Measurements from ENCODE around the gene CTTNBP2NL.
"Not testable (repeated sequence)": the region's sequence is repeated elsewhere in the genome, so short reads cannot be mapped to it uniquely, and the experiment has no call there.

The CTTNBP2NL gene

DNA sequence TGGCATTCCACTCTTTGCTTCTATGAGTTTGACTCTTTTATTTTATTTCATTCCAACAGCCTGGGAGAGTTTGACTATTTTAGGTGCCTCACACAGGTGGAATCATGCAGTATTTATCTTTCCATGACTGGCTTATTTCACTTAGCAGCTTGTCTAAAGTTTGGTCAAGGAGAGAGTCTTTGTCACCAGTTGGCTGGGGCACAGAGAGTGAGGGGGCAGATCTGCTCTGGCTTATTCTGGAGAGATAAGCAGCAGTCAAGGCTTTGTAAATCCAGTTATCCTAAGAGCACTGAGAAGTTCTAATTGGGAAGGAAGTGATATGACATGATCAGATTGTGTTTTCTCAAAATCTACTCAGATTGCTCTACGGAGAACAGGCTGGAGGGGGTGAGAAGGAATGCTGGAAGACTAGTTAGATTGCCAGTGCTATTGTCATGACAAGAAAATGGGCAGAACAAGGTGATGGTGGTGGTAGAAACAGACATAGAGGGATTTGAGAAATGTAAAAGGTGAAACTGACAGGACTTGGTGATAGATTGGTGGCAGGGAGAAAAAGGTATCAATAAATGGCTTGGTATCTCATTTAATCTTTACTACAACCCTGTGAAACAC, 12.1 kb upstream of the CTTNBP2NL start:
- no peak for DNase-seq (ENCODE audit: low read depth, low spot score)
- no peak overlapping the region for H3K4me3 ChIP-seq (ENCODE audit: low read length)

DNA sequence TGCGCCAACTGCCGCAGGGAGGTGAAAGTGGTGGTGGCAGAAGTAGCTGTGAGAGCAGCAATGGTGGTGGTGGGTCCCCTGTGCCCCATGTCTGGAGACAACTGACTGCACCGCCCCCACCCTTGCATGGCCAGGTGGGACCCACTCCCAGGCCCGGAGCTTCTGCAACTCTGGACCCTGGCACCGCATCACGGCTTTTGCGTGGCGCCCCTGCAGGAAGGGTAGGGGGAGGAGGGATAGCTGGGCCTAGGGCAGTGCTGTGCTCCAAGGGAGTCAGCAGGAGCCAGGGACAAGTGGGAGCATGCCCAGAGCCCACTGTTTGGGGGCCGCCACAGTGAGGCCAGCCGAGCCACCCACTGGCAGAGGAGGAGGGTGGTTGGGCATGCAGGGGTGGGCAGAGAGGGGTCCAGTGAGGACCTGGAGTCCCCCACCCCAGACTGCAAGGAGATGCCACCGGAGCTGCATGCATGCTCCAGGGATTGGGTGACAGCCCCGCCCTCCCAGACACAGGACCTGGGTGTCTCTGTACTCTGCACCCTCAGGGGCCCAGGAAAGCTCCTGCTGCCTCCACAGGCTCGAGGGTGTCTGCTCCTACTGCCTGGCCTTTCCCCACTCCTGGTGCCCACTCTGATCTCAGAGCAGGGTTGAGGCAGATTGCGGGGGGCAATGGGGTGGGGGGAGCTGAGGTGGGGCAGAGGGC, 9.8 kb upstream of the CTTNBP2NL start:
- DNase-seq (ENCODE audit: low read depth, low spot score): no peak
- H3K4me3 ChIP-seq (ENCODE audit: low read length): no peak overlapping the region

DNA sequence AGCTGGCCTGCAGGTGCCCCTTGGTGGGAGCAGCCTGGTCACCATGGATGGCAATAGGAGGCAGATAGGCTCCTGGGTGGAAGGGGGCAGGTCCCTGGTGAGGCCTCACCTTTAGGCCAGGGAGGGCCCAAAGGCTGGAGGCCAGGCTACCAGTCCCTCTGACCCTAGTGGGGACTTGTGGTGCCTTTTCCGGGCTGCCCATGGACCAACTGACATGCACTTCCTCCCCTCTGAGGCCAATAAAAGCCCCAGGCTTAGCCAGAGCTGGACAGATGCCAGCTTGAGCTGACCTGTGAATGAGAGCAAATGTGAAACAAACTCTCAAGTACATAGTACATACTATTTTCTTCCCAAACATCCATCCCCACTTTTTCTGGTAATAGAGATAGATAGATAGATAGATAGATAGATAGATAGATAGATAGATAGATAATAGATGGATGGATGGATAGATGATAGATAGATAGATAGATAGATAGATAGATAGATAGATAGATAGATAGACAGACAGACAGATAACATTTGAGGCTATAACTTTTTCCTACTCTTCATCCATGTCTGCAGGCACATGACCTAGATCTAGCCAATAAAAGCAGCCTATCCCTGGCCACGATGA, 9.2 kb upstream of the CTTNBP2NL start:
- no peak for DNase-seq (ENCODE audit: low read depth, low spot score)
- H3K4me3 ChIP-seq (ENCODE audit: low read length): no peak overlapping the region

GRCh38 chr1:112387807-112388206, 8.2 kb upstream of the CTTNBP2NL start:
- no peak for DNase-seq (ENCODE audit: low read depth, low spot score)
- H3K4me3 ChIP-seq (ENCODE audit: low read length): no peak overlapping the region

DNA sequence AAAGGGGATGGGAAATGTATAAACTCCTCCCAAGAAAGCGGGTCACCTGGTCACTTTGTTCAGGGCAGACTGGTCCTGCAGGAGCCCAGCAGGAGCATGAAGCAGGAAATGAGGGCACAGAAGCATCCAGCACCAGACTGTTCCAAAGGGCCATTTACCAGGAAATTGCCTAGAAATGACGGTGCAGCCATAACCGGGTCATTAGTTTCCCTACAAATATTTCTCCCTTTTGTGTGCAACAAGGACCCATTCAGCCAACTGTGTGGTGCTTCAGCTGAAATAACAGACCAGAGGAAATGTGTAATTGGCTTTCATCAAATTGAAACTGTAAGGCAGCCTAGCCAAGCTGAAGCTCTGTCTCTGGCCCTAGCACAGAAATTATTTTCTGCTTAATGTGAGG, 7.6 kb upstream of the CTTNBP2NL start:
- H3K4me3 ChIP-seq (ENCODE audit: low read length): no peak overlapping the region
- no peak for DNase-seq (ENCODE audit: low read depth, low spot score)

- no peak for DNase-seq (ENCODE audit: low read depth, low spot score)
- no peak overlapping the region for H3K4me3 ChIP-seq (ENCODE audit: low read length)
These were observed 6.3 kb upstream of the CTTNBP2NL start for GRCh38 chr1:112389689-112390088.

DNA sequence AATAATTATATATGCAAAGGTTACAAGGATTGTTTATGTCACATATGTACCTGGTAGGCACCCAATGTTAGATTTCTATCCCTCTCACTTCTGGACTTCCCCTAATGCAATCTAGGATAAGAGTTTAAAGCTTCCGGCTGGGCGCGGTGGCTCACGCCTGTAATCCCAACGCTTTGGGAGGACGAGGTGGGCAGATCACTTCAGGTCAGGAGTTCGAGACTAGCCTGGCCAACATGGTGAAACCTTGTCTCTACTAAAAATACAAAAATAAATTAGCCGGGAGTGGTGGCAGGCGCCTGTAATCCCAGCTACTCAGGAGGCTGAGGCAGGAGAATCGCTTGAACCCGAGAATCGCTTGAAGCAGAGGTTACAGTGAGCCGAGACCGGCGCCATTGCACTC, 5.7 kb upstream of the CTTNBP2NL start:
- DNase-seq (ENCODE audit: low read depth, low spot score): not testable (repeated sequence)
- peak overlapping the region; percentile 38 for H3K4me3 ChIP-seq (ENCODE audit: low read length)

GRCh38 chr1:112390775-112391602, 5.0 kb upstream of the CTTNBP2NL start:
- peak; percentile 84 for DNase-seq (ENCODE audit: low read depth, low spot score)
- H3K4me3 ChIP-seq (ENCODE audit: low read length): peak overlapping the region; percentile 38

DNA sequence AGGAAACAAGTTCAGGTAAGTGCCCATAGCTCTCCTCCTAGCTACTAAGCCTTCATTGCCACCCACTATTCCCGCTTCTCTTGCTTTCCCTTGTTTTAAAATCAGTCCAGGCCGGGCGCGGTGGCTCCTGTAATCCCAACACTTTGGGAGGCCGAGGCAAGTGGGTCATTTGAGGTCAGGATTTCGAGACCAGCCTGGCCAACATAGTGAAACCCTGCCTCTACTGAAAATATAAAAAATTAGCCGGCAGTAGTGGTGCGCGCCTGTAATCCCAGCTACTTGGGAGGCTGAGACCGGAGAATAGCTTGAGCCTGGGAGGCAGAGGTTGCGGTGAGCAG, 4.4 kb upstream of the CTTNBP2NL start:
- no peak overlapping the region for H3K4me3 ChIP-seq (ENCODE audit: low read length)
- no peak for DNase-seq (ENCODE audit: low read depth, low spot score)

GRCh38 chr1:112393631-112393974, 2.4 kb upstream of the CTTNBP2NL start:
- H3K4me3 ChIP-seq (ENCODE audit: low read length): no peak overlapping the region
- no peak for DNase-seq (ENCODE audit: low read depth, low spot score)

GRCh38 chr1:112394743-112395062, 1.3 kb upstream of the CTTNBP2NL start:
- H3K4me3 ChIP-seq (ENCODE audit: low read length): no peak overlapping the region
- DNase-seq (ENCODE audit: low read depth, low spot score): no peak

- peak overlapping the region; percentile 94 for H3K4me3 ChIP-seq (ENCODE audit: low read length)
- no peak for DNase-seq (ENCODE audit: low read depth, low spot score)
These were observed 676 bp upstream of the CTTNBP2NL start for GRCh38 chr1:112395256-112395820.

DNA sequence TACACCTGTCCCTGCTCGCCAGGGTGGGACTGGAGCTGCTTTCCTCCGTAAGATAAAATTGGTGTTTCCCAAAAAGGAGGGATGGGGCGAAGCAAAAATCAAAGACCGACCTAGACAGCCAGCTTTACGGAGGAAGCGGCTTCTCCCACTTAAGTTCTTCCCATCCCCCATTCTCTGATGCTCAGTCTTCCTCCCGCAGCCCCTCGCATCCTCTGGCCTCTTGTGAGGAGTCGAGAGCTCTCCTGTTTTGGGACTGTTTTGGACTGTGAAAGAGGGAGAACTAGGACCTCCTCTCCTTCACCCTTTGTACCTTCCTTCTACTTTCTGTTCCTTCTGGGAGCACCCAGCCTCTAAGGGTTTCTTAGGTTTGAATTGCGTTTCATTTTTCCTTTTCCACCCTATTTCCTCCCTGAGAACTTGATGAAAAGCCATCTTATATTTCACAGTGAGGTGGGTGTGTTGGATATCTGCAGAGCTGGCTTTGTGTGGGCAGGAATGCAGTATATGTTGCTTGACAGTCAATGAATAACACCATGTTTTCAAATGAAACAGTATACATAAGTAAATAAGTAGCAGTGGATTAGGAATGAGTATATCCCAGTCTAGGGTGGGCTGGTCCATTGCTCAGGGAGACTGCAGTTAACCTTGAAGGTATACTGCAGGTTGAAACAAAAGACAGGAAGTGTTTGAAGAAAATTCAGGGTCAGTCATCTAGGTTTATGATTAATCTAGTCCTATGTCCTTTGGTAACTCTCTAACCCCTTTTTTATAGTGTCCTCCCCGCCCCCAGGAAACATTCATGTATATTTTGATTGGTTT, 848 bp downstream of the CTTNBP2NL start:
- no peak for DNase-seq (ENCODE audit: low read depth, low spot score)
- H3K4me3 ChIP-seq (ENCODE audit: low read length): peak overlapping the region; percentile 94

GRCh38 chr1:112397841-112398240, 1.8 kb downstream of the CTTNBP2NL start:
- H3K4me3 ChIP-seq (ENCODE audit: low read length): no peak overlapping the region

DNA sequence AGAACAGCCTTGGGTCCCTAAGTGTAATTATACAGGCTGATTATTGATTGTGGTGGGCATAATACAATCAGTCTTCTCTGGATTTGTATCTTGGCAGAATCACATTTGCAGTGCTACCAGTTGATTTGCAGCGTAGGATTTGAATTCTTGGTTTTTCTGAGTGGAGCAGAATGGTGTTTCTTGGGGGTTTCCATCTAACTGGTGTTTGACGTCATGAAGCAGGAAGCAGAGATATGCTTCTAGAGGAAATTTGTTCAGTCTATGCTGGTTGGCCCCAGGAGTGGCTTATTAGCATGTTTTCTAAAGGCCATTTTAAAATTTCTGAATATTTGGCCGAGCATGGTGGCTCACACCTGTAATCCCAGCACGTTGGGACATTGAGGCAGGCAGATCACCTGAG, 3.4 kb downstream of the CTTNBP2NL start:
- H3K4me3 ChIP-seq (ENCODE audit: low read length): no peak overlapping the region
- no peak for DNase-seq (ENCODE audit: low read depth, low spot score)

More at GRCh38 chr1:112397841-112398240, 1.8 kb downstream of the CTTNBP2NL start:
- DNase-seq (ENCODE audit: low read depth, low spot score): no peak

DNA sequence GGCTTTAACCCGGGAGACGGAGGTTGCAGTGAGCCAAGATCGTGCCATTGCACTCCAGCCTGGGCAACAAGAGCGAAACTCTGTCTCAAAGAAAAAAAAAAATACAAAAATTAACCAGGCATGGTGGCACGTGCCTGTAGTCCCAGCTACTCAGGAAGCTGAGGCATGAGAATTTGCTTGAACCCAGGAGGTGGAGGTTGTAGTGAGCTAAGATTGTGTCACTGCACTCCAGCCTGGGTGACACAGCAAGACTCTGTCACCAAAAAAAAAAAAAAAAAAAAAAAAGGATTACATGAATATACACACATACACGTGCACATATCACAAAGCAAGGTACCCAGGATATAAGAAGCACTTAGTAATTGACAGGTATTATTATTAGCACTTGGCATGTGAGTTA, 4.7 kb downstream of the CTTNBP2NL start:
- not testable (repeated sequence) for H3K4me3 ChIP-seq (ENCODE audit: low read length)

GRCh38 chr1:112402682-112403643, 6.9 kb downstream of the CTTNBP2NL start:
- no peak for DNase-seq (ENCODE audit: low read depth, low spot score)
- H3K4me3 ChIP-seq (ENCODE audit: low read length): no peak overlapping the region

More for the DNA sequence above, 4.7 kb downstream of the CTTNBP2NL start:
- DNase-seq (ENCODE audit: low read depth, low spot score): not testable (repeated sequence)

GRCh38 chr1:112406771-112407170, 10.8 kb downstream of the CTTNBP2NL start:
- DNase-seq (ENCODE audit: low read depth, low spot score): no peak

More at GRCh38 chr1:112406771-112407170, 10.8 kb downstream of the CTTNBP2NL start:
- H3K4me3 ChIP-seq (ENCODE audit: low read length): no peak overlapping the region
